AG09319 (cell line): Measurements from ENCODE around the gene CELF4.

Source experiments
- DNase-seq: peaks from one replicate; pipeline ENCODE4 v3.0.0-alpha.2; 2010; ENCODE audit warnings: low read depth; ENCODE audit errors: extremely low read depth
- CTCF ChIP-seq: IDR thresholded peaks from 2 replicates; pipeline ENCODE4 v1.5.1; 2011; ENCODE audit warnings: low read depth, mild to moderate bottlenecking, inconsistent platforms, low read length, moderate library complexity

The CELF4 gene

GRCh38 chr18:37505321-37505720, 60.3 kb downstream of the CELF4 start:
- DNase-seq: no peak
- no peak for TF ChIP-seq CTCF

DNA sequence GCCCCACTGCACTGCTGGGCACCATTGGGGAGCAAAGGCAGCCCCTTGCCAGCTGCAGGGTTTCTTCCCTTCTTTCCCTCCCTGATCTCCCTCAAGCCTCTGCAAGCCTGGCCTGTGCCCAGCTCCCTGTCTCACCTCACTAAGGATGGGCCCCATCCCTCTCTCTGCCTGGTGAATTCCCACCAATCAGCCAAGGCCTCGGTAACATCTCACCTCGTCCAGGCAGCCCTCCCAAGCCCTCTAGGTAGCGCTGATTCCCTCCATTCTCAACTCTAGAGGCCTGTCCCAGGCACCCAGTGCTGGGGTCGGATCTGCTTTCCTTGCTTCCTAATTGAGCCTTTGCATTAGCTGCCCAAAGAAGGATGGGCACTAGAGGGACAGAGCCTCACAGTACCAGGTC, 63.0 kb downstream of the CELF4 start:
- TF ChIP-seq CTCF: no peak

DNA sequence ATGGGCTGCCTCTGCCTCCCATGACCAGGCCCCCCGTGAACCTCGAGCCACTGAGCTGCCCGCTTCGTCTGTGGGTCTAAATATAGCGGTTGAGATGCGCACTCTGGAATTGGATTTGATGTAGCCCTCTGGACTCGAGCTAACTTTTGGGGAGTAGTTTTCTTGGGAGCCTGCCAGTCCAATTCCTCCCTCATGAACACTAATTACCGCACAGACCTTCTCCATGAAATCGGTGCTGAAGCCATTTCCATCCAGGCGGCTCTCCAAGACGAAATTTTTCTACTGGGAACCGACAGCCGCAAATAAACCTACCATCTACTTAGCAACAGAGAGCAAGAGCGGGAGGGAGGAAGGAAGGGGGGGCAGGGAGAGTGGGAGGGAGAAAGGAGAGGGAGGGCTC, 63.6 kb downstream of the CELF4 start:
- no peak for DNase-seq
- no peak for TF ChIP-seq CTCF

More for the DNA sequence above, 63.0 kb downstream of the CELF4 start:
- no peak for DNase-seq

DNA sequence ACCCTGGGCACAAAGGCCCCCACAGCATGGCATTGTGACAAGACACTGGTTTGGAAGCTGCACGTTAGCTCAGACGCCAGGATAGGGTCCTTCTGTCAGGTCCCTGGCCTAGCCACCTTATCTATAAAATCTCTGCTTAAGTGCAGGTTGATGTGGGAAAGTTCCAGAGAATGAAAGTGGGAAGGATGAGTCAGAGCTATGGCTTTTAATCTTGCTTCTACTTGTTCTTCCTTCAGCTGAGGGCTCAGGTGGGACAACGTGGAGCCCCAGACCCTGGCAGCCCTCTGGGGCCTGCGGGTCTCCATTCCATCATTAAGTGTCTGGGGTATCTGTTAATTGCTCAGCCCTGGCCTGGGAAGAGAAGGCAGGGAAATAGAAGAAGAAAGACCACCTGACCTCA, 64.5 kb downstream of the CELF4 start:
- TF ChIP-seq CTCF: no peak
- DNase-seq: no peak

- DNase-seq: no peak
- no peak for TF ChIP-seq CTCF
Measured at GRCh38 chr18:37499913-37500312, 65.7 kb downstream of the CELF4 start.

GRCh38 chr18:37499044-37499443, 66.6 kb downstream of the CELF4 start:
- no peak for TF ChIP-seq CTCF
- no peak for DNase-seq

DNA sequence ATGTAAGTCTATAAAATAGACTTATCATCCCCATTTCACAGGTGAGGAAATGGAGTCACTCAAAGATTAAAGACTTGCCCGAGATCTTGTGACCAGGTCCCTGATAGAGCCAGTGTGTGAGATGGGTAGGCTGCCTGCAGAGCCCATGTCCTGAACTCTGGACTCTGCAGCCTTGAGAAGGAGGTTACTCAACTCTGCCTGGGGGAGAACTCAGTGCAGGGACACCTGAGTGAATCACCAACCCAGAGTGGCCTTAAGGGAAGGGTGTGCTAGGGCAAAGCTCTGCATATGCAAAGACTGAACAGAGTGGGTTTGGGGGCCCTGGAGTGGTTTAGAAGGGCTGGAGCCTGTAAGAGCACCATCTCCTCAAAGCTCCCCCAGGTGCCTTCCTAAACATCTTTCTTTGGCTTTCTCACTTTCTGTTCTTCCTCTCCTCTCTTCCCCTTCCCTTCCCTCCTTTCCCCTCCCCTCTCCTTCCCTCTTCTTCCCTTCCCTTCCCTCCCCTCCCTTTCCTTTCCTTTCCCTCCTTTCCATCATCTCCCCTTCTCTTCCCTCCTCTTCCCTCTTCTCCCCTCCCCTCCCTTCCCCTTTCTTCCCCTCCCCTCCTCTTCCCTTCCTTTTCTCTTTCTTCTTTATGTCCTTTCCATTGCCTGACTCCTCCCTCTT, 67.6 kb downstream of the CELF4 start:
- TF ChIP-seq CTCF: no peak
- no peak for DNase-seq
